Thyroid gland (tissue), 4 donors: Measurements from ENCODE around the gene ADAT3.

ENCODE experiments used
- POLR2A ChIP-seq, 2 donors: fragments of 450-650 bp; IDR thresholded peaks; one replicate each; pipeline ENCODE4 v1.6.1; 2017; ENCODE audit warnings: antibody characterized with exemption in 2 of 2, mild to moderate bottlenecking in 2 of 2, moderate library complexity in 1 of 2
- TF ChIP-seq, protein P1 (sequence below), 6 experiments: fragments of 200-600 bp in 3 of 6; fragments of 450-650 bp in 3 of 6; sonication (generic) in 3 of 6; IDR thresholded peaks; one replicate each; pipeline ENCODE4 v1.5.1; 2016 to 2019; ENCODE audit warnings: antibody characterized with exemption in 6 of 6, mild to moderate bottlenecking in 2 of 6, inconsistent platforms in 1 of 6, moderate library complexity in 1 of 6

DNA sequence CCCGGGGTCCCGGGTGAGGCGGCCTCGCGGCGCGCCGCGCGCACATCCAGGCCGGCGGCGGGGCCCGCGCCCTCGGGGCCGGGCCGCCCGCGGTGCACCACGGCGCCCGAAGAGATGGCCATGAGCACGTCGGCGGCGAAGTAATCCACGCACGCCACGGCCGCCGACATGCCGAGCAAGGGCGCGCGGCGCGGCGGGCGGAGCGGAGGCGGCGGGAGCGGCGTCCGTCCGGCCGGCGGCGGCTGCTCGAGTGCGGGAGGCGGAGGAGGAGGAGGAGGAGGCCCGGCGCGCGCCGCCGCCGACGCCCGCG is 41.9 kb upstream of the ADAT3 start, which contains the start of gene KLF16:
- TF ChIP-seq, protein P1, sequence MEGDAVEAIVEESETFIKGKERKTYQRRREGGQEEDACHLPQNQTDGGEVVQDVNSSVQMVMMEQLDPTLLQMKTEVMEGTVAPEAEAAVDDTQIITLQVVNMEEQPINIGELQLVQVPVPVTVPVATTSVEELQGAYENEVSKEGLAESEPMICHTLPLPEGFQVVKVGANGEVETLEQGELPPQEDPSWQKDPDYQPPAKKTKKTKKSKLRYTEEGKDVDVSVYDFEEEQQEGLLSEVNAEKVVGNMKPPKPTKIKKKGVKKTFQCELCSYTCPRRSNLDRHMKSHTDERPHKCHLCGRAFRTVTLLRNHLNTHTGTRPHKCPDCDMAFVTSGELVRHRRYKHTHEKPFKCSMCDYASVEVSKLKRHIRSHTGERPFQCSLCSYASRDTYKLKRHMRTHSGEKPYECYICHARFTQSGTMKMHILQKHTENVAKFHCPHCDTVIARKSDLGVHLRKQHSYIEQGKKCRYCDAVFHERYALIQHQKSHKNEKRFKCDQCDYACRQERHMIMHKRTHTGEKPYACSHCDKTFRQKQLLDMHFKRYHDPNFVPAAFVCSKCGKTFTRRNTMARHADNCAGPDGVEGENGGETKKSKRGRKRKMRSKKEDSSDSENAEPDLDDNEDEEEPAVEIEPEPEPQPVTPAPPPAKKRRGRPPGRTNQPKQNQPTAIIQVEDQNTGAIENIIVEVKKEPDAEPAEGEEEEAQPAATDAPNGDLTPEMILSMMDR (IDR thresholded peaks at IDR 0.05): no peak
- peak in 1 of 2 donors; percentile 82 for TF ChIP-seq POLR2A (IDR thresholded peaks at IDR 0.05)
